Panc1 (cell line): ENCODE data around the gene PRUNE2. TPM values are rescaled to one million over a fixed set of nuclear protein-coding genes. Genes with fewer than 3 reads are reported as not detected.

Source experiments
- ATAC-seq: fragments of 200-7000 bp; cut with Tn5 transposase; 2 replicates; pipeline ENCODE4 v1.9.1; 2020; ENCODE audit warnings: mild to moderate bottlenecking, moderate library complexity
- BruUV-seq: library from RNA; stranded (reverse); fragments of 400-500 nt; replicated peaks from 2 replicates; lab custom pipeline; 2021; lab: Mats Ljungman, UMichigan
- CTCF ChIA-PET: fragments of 300-600 bp; sonication (Branson Sonifier 250); formaldehyde crosslinking; loops from one replicate; lab custom pipeline; 2022; ENCODE audit warnings: antibody characterized with exemption; lab: Charles Lee
- POLR2A ChIA-PET: fragments of 300-600 bp; sonication (Branson Sonifier 250); formaldehyde crosslinking; loops from one replicate; lab custom pipeline; 2022; ENCODE audit warnings: antibody characterized with exemption; lab: Charles Lee
- DNase-seq: peaks from one replicate; pipeline ENCODE4 v3.0.0-alpha.2; 2010; ENCODE audit warnings: low read depth, low spot score
- H3K27ac ChIP-seq: 2 replicates; pipeline ENCODE4 v1.5.1; 2011; ENCODE audit warnings: mild to moderate bottlenecking, low read length, inconsistent platforms
- H3K27me3 ChIP-seq: fragments of 200-500 bp; sonication (Bioruptor generic); 2 replicates; pipeline ENCODE4 v1.6.0; 2014; ENCODE audit warnings: low read length, inconsistent platforms; ENCODE audit not compliant: control insufficient read depth, insufficient read depth
- H3K36me3 ChIP-seq: fragments of 200-500 bp; sonication (Bioruptor generic); 2 replicates; pipeline ENCODE4 v1.5.1; 2014; ENCODE audit warnings: inconsistent platforms, mild to moderate bottlenecking, low read length, moderate library complexity; ENCODE audit not compliant: control insufficient read depth, insufficient read depth
- H3K4me1 ChIP-seq: 2 replicates; pipeline ENCODE4 v1.5.1; 2011; ENCODE audit warnings: inconsistent platforms, mild to moderate bottlenecking, low read length, moderate library complexity; ENCODE audit not compliant: control insufficient read depth, insufficient read depth
- H3K4me3 ChIP-seq, 2 experiments: 2 replicates each; pipeline ENCODE4 v1.5.1; 2011 to 2012; ENCODE audit warnings: low read depth in 2 of 2, low read length in 2 of 2, mild to moderate bottlenecking in 2 of 2, inconsistent platforms in 1 of 2, moderate library complexity in 1 of 2
- H3K9me3 ChIP-seq: fragments of 200-500 bp; sonication (Bioruptor generic); 2 replicates; pipeline ENCODE4 v1.5.1; 2014; ENCODE audit warnings: low read depth, mild to moderate bottlenecking, inconsistent platforms, low read length, moderate library complexity; ENCODE audit not compliant: control insufficient read depth, insufficient read depth
- CTCF ChIP-seq: fragments of 450-650 bp; IDR thresholded peaks from 2 replicates; pipeline ENCODE4 v1.5.1; 2017; ENCODE audit warnings: mild to moderate bottlenecking
- POLR2AphosphoS5 ChIP-seq: IDR thresholded peaks from 2 replicates; pipeline ENCODE4 v1.6.1; 2012; ENCODE audit warnings: mild to moderate bottlenecking, low read depth, low read length, moderate library complexity
- REST ChIP-seq, 2 experiments: IDR thresholded peaks; 2 replicates each; pipeline ENCODE4 v1.6.1; 2011 to 2012; ENCODE audit warnings: low read depth in 2 of 2, control low read depth in 1 of 2, low read length in 1 of 2, mild to moderate bottlenecking in 1 of 2, moderate library complexity in 1 of 2; ENCODE audit not compliant: insufficient read depth in 1 of 2
- SIN3A ChIP-seq: IDR thresholded peaks from 2 replicates; pipeline ENCODE4 v1.6.1; 2012; ENCODE audit warnings: low read depth, mild to moderate bottlenecking, low read length, moderate library complexity, borderline replicate concordance; ENCODE audit not compliant: insufficient read depth
- TCF7L2 ChIP-seq: IDR thresholded peaks from 2 replicates; pipeline ENCODE4 v1.6.1; 2011; ENCODE audit warnings: mild to moderate bottlenecking, low read depth, low read length, inconsistent platforms
- in situ Hi-C: cut with HindIII; loops from 2 replicates; pipeline ENCODE4 v1.10.0; 2016; ENCODE audit warnings: low sequenced_read_pairs, low pct_unique_long_range_greater_than_20kb
- intact Hi-C: fragments of 100-400 bp; cut with micrococcal nuclease; formaldehyde crosslinking; loops from one replicate; pipeline ENCODE4 v1.10.0; 2022; ENCODE audit not compliant: unreplicated experiment
- total RNA-seq: library from RNA; stranded (reverse); gene quantifications from one replicate; pipeline ENCODE4 v1.2.1, GENCODE V29; 2021; ENCODE audit not compliant: unreplicated experiment

The PRUNE2 gene
- total RNA-seq, 1 experiment from 2014 or later = 0.18 TPM

GRCh38 chr9:76789840-76790239 lies 116.1 kb downstream of the PRUNE2 start:
- no peak for ATAC-seq
- H3K4me3 ChIP-seq = no peak overlapping the region
- H3K9me3 ChIP-seq = no peaks in the 10 kb centered on the region
- POLR2A ChIA-PET = no interaction called here
- intact Hi-C loops = no loop called here
- TF ChIP-seq POLR2AphosphoS5 (no peak), SIN3A (no peak), CTCF (no peak), REST (IDR thresholded peaks at IDR 0.05; ENCODE audit: insufficient read depth in 1 of 2, low read depth in 2 of 2, low read length in 1 of 2) (no peak), TCF7L2 (no peak)
- no peak for DNase-seq
- H3K4me1 ChIP-seq = no peaks in the 10 kb centered on the region
- no TSS peak for BruUV-seq
- no peaks in the 10 kb centered on the region for H3K27me3 ChIP-seq
- H3K27ac ChIP-seq = no peak overlapping the region
- in situ Hi-C loops = no loop called here
- CTCF ChIA-PET = no interaction called here
- no peaks in the 10 kb centered on the region for H3K36me3 ChIP-seq

- DNase-seq (no peak), ATAC-seq (no peak)
- Histone ChIP-seq H3K4me1 (no peaks in the 10 kb centered on the region), H3K36me3 (no peaks in the 10 kb centered on the region), H3K27ac (no peak overlapping the region), H3K27me3 (no peaks in the 10 kb centered on the region), H3K9me3 (no peaks in the 10 kb centered on the region), H3K4me3 (no peak overlapping the region)
- in situ Hi-C loops (no loop called here), intact Hi-C loops (no loop called here)
- ChIA-PET CTCF (no interaction called here), POLR2A (no interaction called here)
- BruUV-seq = no TSS peak
- no peak for TF ChIP-seq CTCF
These were observed 118.2 kb downstream of the PRUNE2 start for GRCh38 chr9:76787677-76788076.

- H3K4me3 ChIP-seq = no peak overlapping the region
- intact Hi-C loops = no loop called here
- ChIA-PET POLR2A (no interaction called here), CTCF (no interaction called here)
- TF ChIP-seq REST (IDR thresholded peaks at IDR 0.05; ENCODE audit: insufficient read depth in 1 of 2, low read depth in 2 of 2, low read length in 1 of 2) (no peak), POLR2AphosphoS5 (no peak), SIN3A (no peak), CTCF (no peak), TCF7L2 (no peak)
- ATAC-seq (no peak), DNase-seq (no peak)
- H3K4me1 ChIP-seq = no peaks in the 10 kb centered on the region
- no TSS peak for BruUV-seq
- no peak overlapping the region for H3K27ac ChIP-seq
- in situ Hi-C loops = no loop called here
- no peaks in the 10 kb centered on the region for H3K36me3 ChIP-seq
- H3K27me3 ChIP-seq = no peaks in the 10 kb centered on the region
- no peaks in the 10 kb centered on the region for H3K9me3 ChIP-seq
These were observed 120.4 kb downstream of the PRUNE2 start for GRCh38 chr9:76785501-76785900.
